EL (cell line): ENCODE measurements around the gene ADAM33.

Experiments
- DNase-seq: peaks from one replicate; pipeline ENCODE4 v3.0.0-alpha.2; 2016

The ADAM33 gene

GRCh38 chr20:3686421-3686820, 4.6 kb upstream of the ADAM33 start:
- no peak for DNase-seq

- DNase-seq = no peak
Observed at GRCh38 chr20:3685341-3685740, 3.5 kb upstream of the ADAM33 start.

GRCh38 chr20:3681352-3681930, 369 bp downstream of the ADAM33 start:
- DNase-seq = no peak

- DNase-seq = no peak
Observed at GRCh38 chr20:3680701-3681351, 984 bp downstream of the ADAM33 start.

GRCh38 chr20:3679749-3680700, 1.8 kb downstream of the ADAM33 start:
- peak; percentile 94 for DNase-seq

GRCh38 chr20:3678856-3679720, 2.7 kb downstream of the ADAM33 start:
- DNase-seq = peak; percentile 38

- DNase-seq = no peak
Observed at GRCh38 chr20:3678198-3678597, 3.6 kb downstream of the ADAM33 start.

GRCh38 chr20:3677733-3678132, 4.1 kb downstream of the ADAM33 start:
- DNase-seq = peak; percentile 73

GRCh38 chr20:3674995-3675900, 6.6 kb downstream of the ADAM33 start:
- DNase-seq = no peak

GRCh38 chr20:3674447-3674846, 7.4 kb downstream of the ADAM33 start:
- DNase-seq = no peak

- DNase-seq = no peak
Observed at GRCh38 chr20:3673221-3674070, 8.4 kb downstream of the ADAM33 start.

- DNase-seq = no peak
Observed at GRCh38 chr20:3672547-3673171, 9.2 kb downstream of the ADAM33 start.

GRCh38 chr20:3671986-3672546, 9.7 kb downstream of the ADAM33 start:
- DNase-seq = no peak

- DNase-seq = no peak
Observed at GRCh38 chr20:3670945-3671344, 10.9 kb downstream of the ADAM33 start.

- DNase-seq = peak; percentile 49
Observed at GRCh38 chr20:3670511-3670910, 11.3 kb downstream of the ADAM33 start.

GRCh38 chr20:3669710-3670367, 12.0 kb downstream of the ADAM33 start:
- DNase-seq = no peak

- DNase-seq = no peak
Observed at GRCh38 chr20:3667434-3668037, 14.3 kb downstream of the ADAM33 start.

GRCh38 chr20:3663858-3664257, 18.0 kb downstream of the ADAM33 start:
- no peak for DNase-seq
